SK-N-SH treated with all-trans-retinoic acid at 6 μM for 48 hours (cell line): ENCODE results near the gene BBS9.

Experiments used
- ARNTL ChIP-seq: fragments of 450-650 bp; formaldehyde crosslinking; IDR thresholded peaks from 2 replicates; pipeline ENCODE4 v1.5.0; 2020; ENCODE audit warnings: low read depth, mild to moderate bottlenecking, moderate library complexity, borderline replicate concordance
- BACH2 ChIP-seq: fragments of 250-450 bp; sonication (Bioruptor Pico); IDR thresholded peaks from 2 replicates; pipeline ENCODE4 v1.9.0; 2021; ENCODE audit warnings: mild to moderate bottlenecking, borderline replicate concordance
- CSDC2 ChIP-seq: fragments of 250-450 bp; sonication (Bioruptor Pico); IDR thresholded peaks from 2 replicates; pipeline ENCODE4 v1.5.0; 2020; ENCODE audit warnings: mild to moderate bottlenecking, moderate library complexity
- RARB ChIP-seq: fragments of 250-450 bp; sonication (Bioruptor Pico); IDR thresholded peaks from 2 replicates; pipeline ENCODE4 v1.8.0; 2021; ENCODE audit warnings: mild to moderate bottlenecking, moderate library complexity
- TOX ChIP-seq: fragments of 250-450 bp; sonication (Bioruptor Pico); IDR thresholded peaks from 2 replicates; pipeline ENCODE4 v1.8.0; 2021; ENCODE audit warnings: mild to moderate bottlenecking, moderate library complexity, borderline replicate concordance
- TF ChIP-seq, protein P1 (sequence below): fragments of 250-450 bp; sonication (Bioruptor Pico); IDR thresholded peaks from 2 replicates; pipeline ENCODE4 v1.5.1; 2020; ENCODE audit warnings: low read depth, mild to moderate bottlenecking, moderate library complexity

DNA sequence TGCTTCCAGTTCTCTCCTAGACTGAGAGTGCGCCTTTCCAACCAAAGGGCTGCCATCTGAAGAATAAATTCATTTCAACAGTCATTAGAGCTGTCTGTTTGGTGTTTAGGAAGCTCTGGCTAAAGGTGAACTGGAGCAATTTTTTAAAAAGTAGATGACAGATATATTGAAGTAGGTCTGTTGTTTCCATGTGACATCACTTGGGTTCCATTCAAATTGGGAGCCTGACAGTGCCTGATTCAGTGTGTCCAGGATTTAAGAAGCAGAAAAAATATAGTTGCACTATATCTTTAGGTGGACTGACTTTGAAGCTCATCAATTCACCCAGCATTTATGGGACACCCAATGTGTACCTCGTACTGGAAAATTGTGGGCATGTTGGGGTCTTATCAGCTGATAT is 367.7 kb downstream of the BBS9 start:
- TF ChIP-seq CSDC2 (CRISPR knock-in tag) (no peak), TOX (no peak), BACH2 (CRISPR knock-in tag) (no peak), ARNTL (CRISPR knock-in tag) (no peak), RARB (CRISPR knock-in tag) (no peak)
- TF ChIP-seq, protein P1, sequence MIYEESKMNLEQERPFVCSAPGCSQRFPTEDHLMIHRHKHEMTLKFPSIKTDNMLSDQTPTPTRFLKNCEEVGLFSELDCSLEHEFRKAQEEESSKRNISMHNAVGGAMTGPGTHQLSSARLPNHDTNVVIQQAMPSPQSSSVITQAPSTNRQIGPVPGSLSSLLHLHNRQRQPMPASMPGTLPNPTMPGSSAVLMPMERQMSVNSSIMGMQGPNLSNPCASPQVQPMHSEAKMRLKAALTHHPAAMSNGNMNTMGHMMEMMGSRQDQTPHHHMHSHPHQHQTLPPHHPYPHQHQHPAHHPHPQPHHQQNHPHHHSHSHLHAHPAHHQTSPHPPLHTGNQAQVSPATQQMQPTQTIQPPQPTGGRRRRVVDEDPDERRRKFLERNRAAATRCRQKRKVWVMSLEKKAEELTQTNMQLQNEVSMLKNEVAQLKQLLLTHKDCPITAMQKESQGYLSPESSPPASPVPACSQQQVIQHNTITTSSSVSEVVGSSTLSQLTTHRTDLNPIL (CRISPR knock-in tag) = no peak
